HepG2 (cell line): ENCODE data around the gene BCL2L13. TPM values are rescaled to one million over a fixed set of nuclear protein-coding genes. Genes with fewer than 3 reads are reported as not detected.

Source experiments
- ATF7-NPFF ChIP-seq: sonication (generic); formaldehyde crosslinking; IDR thresholded peaks from 2 replicates; pipeline ENCODE4 v1.8.1; 2023; ENCODE audit warnings: mild to moderate bottlenecking, low read depth, missing genetic modification reagents, moderate library complexity
- NCOR1 ChIP-seq: fragments of 200-600 bp; sonication (generic); IDR thresholded peaks from 2 replicates; pipeline ENCODE4 v1.7.0; 2017; ENCODE audit warnings: antibody characterized with exemption, low read length, borderline replicate concordance
- SAFB2 ChIP-seq: sonication (generic); formaldehyde crosslinking; IDR thresholded peaks from 2 replicates; pipeline ENCODE4 v1.5.1; 2020; ENCODE audit warnings: missing genetic modification reagents, low read depth, mild to moderate bottlenecking, borderline replicate concordance
- SKI ChIP-seq: fragments of 450-650 bp; IDR thresholded peaks from one replicate; pipeline ENCODE4 v1.6.1; 2018; ENCODE audit warnings: mild to moderate bottlenecking; ENCODE audit not compliant: partially characterized antibody
- SMAD3 ChIP-seq: sonication (generic); formaldehyde crosslinking; IDR thresholded peaks from 2 replicates; pipeline ENCODE4 v1.4.0; 2020; ENCODE audit warnings: missing genetic modification reagents
- SMARCE1 ChIP-seq: fragments of 450-650 bp; IDR thresholded peaks from 2 replicates; pipeline ENCODE4 v1.6.1; 2017; ENCODE audit warnings: borderline replicate concordance
- SYNCRIP ChIP-seq: fragments of 200-400 bp; formaldehyde crosslinking; IDR thresholded peaks from 2 replicates; pipeline ENCODE4 v1.6.1; 2018; ENCODE audit warnings: mild to moderate bottlenecking, low read depth, low read length; ENCODE audit not compliant: insufficient read depth
- TAF15 ChIP-seq: fragments of 200-400 bp; formaldehyde crosslinking; IDR thresholded peaks from one replicate; pipeline ENCODE4 v1.6.1; 2018; ENCODE audit warnings: mild to moderate bottlenecking, low read depth, low read length; ENCODE audit not compliant: poor library complexity, severe bottlenecking
- ZNF160 ChIP-seq: sonication (generic); formaldehyde crosslinking; IDR thresholded peaks from 2 replicates; pipeline ENCODE4 v1.8.0; 2022; ENCODE audit warnings: mild to moderate bottlenecking, inconsistent platforms, missing genetic modification reagents
- ZNF34 ChIP-seq: sonication (generic); formaldehyde crosslinking; IDR thresholded peaks from 2 replicates; pipeline ENCODE4 v1.4.0; 2020; ENCODE audit warnings: mild to moderate bottlenecking, missing genetic modification reagents, borderline replicate concordance
- ZNF547 ChIP-seq: sonication (generic); formaldehyde crosslinking; IDR thresholded peaks from 2 replicates; pipeline ENCODE4 v1.5.1; 2020; ENCODE audit warnings: mild to moderate bottlenecking, missing genetic modification reagents
- ZNF556 ChIP-seq: sonication (generic); formaldehyde crosslinking; IDR thresholded peaks from 2 replicates; pipeline ENCODE4 v1.4.0; 2020; ENCODE audit warnings: mild to moderate bottlenecking, missing genetic modification reagents, borderline replicate concordance
- ZNF609 ChIP-seq: sonication (generic); formaldehyde crosslinking; IDR thresholded peaks from 2 replicates; pipeline ENCODE4 v1.4.0; 2020; ENCODE audit warnings: mild to moderate bottlenecking, missing genetic modification reagents, borderline replicate concordance
- polyA plus RNA-seq, 8 experiments: library from polyadenylated mRNA; depleted of rRNA in 3 of 8; stranded (reverse) in 7 of 8; unstranded in 1 of 8; fragments of >200 nt; fragmentation: Illumina TruSeq in 4 of 8; extraction: Trizol in 4 of 8; gene quantifications; 2 replicates each; pipeline versions ENCODE4 v1.2.1 to v1.2.3, GENCODE V29; 2011 to 2016; ENCODE audit warnings: low read depth in 4 of 8, missing spikeins in 1 of 8, mixed read lengths in 1 of 8; ENCODE audit not compliant: insufficient read depth in 1 of 8
- total RNA-seq, 5 experiments: library from RNA; depleted of rRNA; stranded (reverse); fragments of >200 nt; fragmentation: Illumina TruSeq; extraction: Trizol; gene quantifications; 2 replicates each; pipeline ENCODE4 v1.2.3, GENCODE V29; 2016; ENCODE audit warnings: low read depth in 1 of 5
- TF ChIP-seq, protein P1 (sequence below): sonication (generic); formaldehyde crosslinking; IDR thresholded peaks from 2 replicates; pipeline ENCODE4 v1.5.0; 2020; ENCODE audit warnings: mild to moderate bottlenecking, low read depth, missing genetic modification reagents, borderline replicate concordance
- TF ChIP-seq, protein P2 (sequence below): sonication (generic); formaldehyde crosslinking; IDR thresholded peaks from 2 replicates; pipeline ENCODE4 v1.5.1; 2020; ENCODE audit warnings: mild to moderate bottlenecking, missing genetic modification reagents, borderline replicate concordance
- TF ChIP-seq, protein P3 (sequence below): sonication (generic); formaldehyde crosslinking; IDR thresholded peaks from 2 replicates; pipeline ENCODE4 v1.9.0; 2022; ENCODE audit warnings: missing genetic modification reagents, mild to moderate bottlenecking, borderline replicate concordance

The BCL2L13 gene
- total and polyA plus RNA-seq, 2 of the 13 experiments (the other 11 are each of a cell fraction or from before 2014, with no cell fraction given) = 13.5 to 14.6 TPM

GRCh38 chr22:17638432-17639246 lies at the start of gene BCL2L13 (continued):
- no peak for TF ChIP-seq SMARCE1
- peak; percentile 44 for TF ChIP-seq SKI
- no peak for TF ChIP-seq NCOR1
- no peak for TF ChIP-seq SAFB2 (CRISPR knock-in tag)
- no peak for TF ChIP-seq ZNF609
- TF ChIP-seq SYNCRIP = no peak
- no peak for TF ChIP-seq ZNF160 (CRISPR knock-in tag)
- TF ChIP-seq ZNF34 (CRISPR knock-in tag) = no peak
- TF ChIP-seq SMAD3 = 0 out of 2 replicates have a peak, but pooled peaks have one; percentile 17
- TF ChIP-seq, protein P1, sequence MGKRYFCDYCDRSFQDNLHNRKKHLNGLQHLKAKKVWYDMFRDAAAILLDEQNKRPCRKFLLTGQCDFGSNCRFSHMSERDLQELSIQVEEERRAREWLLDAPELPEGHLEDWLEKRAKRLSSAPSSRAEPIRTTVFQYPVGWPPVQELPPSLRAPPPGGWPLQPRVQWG (CRISPR knock-in tag) = no peak
- peak; percentile 41 for TF ChIP-seq TAF15
- TF ChIP-seq, protein P2, sequence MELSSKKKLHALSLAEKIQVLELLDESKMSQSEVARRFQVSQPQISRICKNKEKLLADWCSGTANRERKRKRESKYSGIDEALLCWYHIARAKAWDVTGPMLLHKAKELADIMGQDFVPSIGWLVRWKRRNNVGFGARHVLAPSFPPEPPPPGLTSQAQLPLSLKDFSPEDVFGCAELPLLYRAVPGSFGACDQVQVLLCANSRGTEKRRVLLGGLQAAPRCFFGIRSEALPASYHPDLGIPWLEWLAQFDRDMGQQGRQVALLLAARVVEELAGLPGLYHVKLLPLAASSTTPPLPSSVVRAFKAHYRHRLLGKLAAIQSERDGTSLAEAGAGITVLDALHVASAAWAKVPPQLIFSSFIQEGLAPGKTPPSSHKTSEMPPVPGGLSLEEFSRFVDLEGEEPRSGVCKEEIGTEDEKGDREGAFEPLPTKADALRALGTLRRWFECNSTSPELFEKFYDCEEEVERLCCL (CRISPR knock-in tag) = no peak
- no peak for TF ChIP-seq ZNF547 (CRISPR knock-in tag)
- peak; percentile 48; the same call in 1 of the 2 replicates for TF ChIP-seq ZNF556 (CRISPR knock-in tag)
- peak; percentile 57; the same call in 1 of the 2 replicates for TF ChIP-seq ATF7-NPFF (CRISPR knock-in tag)
- TF ChIP-seq, protein P3, sequence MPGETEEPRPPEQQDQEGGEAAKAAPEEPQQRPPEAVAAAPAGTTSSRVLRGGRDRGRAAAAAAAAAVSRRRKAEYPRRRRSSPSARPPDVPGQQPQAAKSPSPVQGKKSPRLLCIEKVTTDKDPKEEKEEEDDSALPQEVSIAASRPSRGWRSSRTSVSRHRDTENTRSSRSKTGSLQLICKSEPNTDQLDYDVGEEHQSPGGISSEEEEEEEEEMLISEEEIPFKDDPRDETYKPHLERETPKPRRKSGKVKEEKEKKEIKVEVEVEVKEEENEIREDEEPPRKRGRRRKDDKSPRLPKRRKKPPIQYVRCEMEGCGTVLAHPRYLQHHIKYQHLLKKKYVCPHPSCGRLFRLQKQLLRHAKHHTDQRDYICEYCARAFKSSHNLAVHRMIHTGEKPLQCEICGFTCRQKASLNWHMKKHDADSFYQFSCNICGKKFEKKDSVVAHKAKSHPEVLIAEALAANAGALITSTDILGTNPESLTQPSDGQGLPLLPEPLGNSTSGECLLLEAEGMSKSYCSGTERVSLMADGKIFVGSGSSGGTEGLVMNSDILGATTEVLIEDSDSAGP (CRISPR knock-in tag) = peak; percentile 77; the same call in 1 of the 2 replicates
